Thyroid gland (tissue), 4 donors: ENCODE measurements around the gene POU2AF1. TPM values are rescaled to one million over a fixed set of nuclear protein-coding genes. Genes with fewer than 3 reads are reported as not detected.

Source experiments
- DNase-seq, 2 donors: peaks; one replicate each; pipeline ENCODE4 v3.0.0-alpha.2; 2019
- H3K27ac ChIP-seq, 3 donors: fragments of 200-600 bp; sonication (generic); 1 replicate in 2 of 3; 2 replicates in 1 of 3; pipeline ENCODE4 v1.5.1; 2016 to 2019; ENCODE audit warnings: mild to moderate bottlenecking in 1 of 3, moderate library complexity in 1 of 3
- H3K27me3 ChIP-seq: fragments of 200-600 bp; sonication (generic); one replicate; pipeline ENCODE4 v1.5.1; 2019
- H3K36me3 ChIP-seq, 2 donors: fragments of 200-600 bp; sonication (generic); one replicate each; pipeline ENCODE4 v1.5.1; 2016 to 2019
- H3K4me1 ChIP-seq, 2 donors: fragments of 200-600 bp; sonication (generic); one replicate each; pipeline ENCODE4 v1.5.1; 2017 to 2019
- H3K4me3 ChIP-seq, 3 donors: fragments of 200-600 bp; sonication (generic); replicated peaks in 1 of 3; 1 replicate in 2 of 3; 2 replicates in 1 of 3; pipeline ENCODE4 v1.5.1; 2016; ENCODE audit warnings: mild to moderate bottlenecking in 1 of 3
- H3K9me3 ChIP-seq: fragments of 200-600 bp; sonication (generic); one replicate; pipeline ENCODE4 v1.5.1; 2017
- POLR2A ChIP-seq, 2 donors: fragments of 450-650 bp; IDR thresholded peaks; one replicate each; pipeline ENCODE4 v1.6.1; 2017; ENCODE audit warnings: antibody characterized with exemption in 2 of 2, mild to moderate bottlenecking in 2 of 2, moderate library complexity in 1 of 2
- WGBS, 2 donors: methylation state at CpG; one replicate each; pipeline ENCODE4 v1.1.5; 2017; 5-methylcytosine and 5-hydroxymethylcytosine counted together
- intact Hi-C: fragments of 100-400 bp; cut with DNase I; formaldehyde crosslinking; loops from one replicate; pipeline ENCODE4 v1.15.1; 2023
- total RNA-seq, 4 donors: library from RNA; depleted of rRNA; stranded (reverse); fragments of >200 nt; gene quantifications; one replicate each; pipeline ENCODE4 v1.2.3, GENCODE V29; 2016
- TF ChIP-seq, protein P1 (sequence below), 6 experiments: fragments of 200-600 bp in 3 of 6; fragments of 450-650 bp in 3 of 6; sonication (generic) in 3 of 6; IDR thresholded peaks; one replicate each; pipeline ENCODE4 v1.5.1; 2016 to 2019; ENCODE audit warnings: antibody characterized with exemption in 6 of 6, mild to moderate bottlenecking in 2 of 6, inconsistent platforms in 1 of 6, moderate library complexity in 1 of 6

POU2AF1 gene
- total RNA-seq, 4 donors from 2014 or later = 0.54 TPM; not detected in 3

DNA sequence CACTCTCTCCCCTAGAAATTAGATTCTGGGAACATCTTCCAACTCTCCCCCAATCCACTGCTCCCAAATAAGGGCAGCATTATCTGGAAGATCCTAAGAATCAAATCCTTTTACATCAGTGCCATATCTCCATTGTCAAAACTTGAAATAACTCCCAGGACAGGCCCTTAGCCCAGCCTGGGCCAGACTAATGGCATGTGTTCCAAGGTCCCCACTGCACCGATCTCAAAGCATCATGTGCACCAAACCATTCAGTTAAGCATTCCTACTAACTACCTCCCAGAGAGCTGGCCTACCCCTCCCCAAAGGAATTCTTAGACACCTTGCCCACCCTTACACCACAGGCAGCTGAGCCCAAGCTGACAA, 44.2 kb upstream of the POU2AF1 start:
- intact Hi-C loops = loop anchor here (5.0 kb wide), 1 partner anchor 141 kb away; no protein-coding TSS in a partner anchor
- no peak for DNase-seq
- Histone ChIP-seq H3K27ac (no peak overlapping the region), H3K4me3 (no peak overlapping the region), H3K9me3 (no peaks in the 10 kb centered on the region), H3K36me3 (no peaks in the 10 kb centered on the region), H3K27me3 (no peaks in the 10 kb centered on the region), H3K4me1 (peaks cover 15 to 33% of the 10 kb centered on the region in 2 donors)
- WGBS, 2 donors = 38 to 73% methylated on average over 1 of the region's 1 CpG
- TF ChIP-seq POLR2A (IDR thresholded peaks at IDR 0.05) = no peak
- TF ChIP-seq, protein P1, sequence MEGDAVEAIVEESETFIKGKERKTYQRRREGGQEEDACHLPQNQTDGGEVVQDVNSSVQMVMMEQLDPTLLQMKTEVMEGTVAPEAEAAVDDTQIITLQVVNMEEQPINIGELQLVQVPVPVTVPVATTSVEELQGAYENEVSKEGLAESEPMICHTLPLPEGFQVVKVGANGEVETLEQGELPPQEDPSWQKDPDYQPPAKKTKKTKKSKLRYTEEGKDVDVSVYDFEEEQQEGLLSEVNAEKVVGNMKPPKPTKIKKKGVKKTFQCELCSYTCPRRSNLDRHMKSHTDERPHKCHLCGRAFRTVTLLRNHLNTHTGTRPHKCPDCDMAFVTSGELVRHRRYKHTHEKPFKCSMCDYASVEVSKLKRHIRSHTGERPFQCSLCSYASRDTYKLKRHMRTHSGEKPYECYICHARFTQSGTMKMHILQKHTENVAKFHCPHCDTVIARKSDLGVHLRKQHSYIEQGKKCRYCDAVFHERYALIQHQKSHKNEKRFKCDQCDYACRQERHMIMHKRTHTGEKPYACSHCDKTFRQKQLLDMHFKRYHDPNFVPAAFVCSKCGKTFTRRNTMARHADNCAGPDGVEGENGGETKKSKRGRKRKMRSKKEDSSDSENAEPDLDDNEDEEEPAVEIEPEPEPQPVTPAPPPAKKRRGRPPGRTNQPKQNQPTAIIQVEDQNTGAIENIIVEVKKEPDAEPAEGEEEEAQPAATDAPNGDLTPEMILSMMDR (IDR thresholded peaks at IDR 0.05) = no peak

DNA sequence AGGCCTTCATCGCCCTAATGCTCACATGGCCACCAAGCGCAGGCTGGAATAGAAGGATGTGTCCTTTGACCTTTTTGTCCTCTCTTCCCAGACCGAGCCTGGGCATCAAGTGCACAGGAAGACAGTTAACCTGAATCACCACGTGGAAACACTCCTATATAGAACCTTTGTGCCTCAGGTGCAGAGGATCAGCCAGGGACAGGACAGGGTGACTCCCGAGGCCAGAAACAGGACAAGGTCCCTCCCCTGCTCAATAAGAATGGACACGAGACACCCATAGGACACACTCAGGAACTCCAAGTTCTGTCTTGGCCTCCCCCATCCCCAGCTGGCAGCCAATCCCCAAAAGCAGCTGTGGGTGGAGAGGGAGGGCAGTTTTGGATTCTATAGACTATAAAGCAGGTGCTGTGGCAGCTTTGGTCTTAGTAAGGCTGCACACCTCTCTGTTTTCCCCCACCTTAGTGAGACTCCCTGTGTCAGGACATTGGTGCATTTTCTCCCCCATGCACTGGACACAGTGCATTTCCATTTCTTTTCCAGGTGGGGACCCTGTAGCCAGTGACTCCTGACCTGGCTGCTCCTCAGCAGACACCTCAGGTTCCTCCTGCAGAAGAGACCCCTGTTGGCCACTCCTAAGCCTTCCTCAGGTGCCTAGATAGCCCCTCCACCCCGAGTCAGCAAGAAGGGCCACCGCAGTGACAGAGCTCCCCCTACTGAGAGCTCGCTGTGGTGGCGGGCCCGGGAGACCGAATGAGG, 43.6 kb upstream of the POU2AF1 start:
- intact Hi-C loops = loop anchor here (5.0 kb wide), 1 partner anchor 140 kb away; no protein-coding TSS in a partner anchor
- Histone ChIP-seq H3K36me3 (no peaks in the 10 kb centered on the region), H3K27ac (no peak overlapping the region), H3K9me3 (no peaks in the 10 kb centered on the region), H3K27me3 (no peaks in the 10 kb centered on the region), H3K4me3 (no peak overlapping the region), H3K4me1 (peaks cover 19 to 36% of the 10 kb centered on the region in 2 donors)
- 48 to 53% methylated on average over 10 to 12 of the region's 12 CpGs for WGBS, 2 donors
- DNase-seq = peak; percentile 72 to 78
- TF ChIP-seq, protein P1 (IDR thresholded peaks at IDR 0.05) = peak; percentile 43 to 89 (median 82)
- no peak for TF ChIP-seq POLR2A (IDR thresholded peaks at IDR 0.05)

DNA sequence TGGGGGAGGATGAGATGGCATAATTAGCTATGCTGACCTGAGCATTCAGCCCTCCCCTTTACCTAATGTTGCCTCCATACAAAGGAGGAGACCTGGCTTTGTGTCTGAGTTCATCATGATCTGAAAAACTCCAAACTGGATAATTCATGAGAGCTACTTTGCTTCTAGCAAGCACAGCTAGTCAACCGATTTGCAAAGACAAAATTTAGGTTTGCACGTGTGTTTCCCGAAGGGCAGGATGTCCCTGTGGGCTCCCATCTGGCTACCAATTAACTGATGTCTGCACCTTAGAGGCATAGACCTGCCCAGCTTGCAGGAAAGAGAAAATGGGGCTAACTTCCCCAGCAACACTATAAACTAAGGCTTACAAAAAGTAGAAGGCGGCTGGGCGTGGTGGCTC, 42.2 kb upstream of the POU2AF1 start:
- no peaks in the 10 kb centered on the region for H3K27me3 ChIP-seq
- H3K4me3 ChIP-seq = no peak overlapping the region
- no peak overlapping the region for H3K27ac ChIP-seq
- H3K9me3 ChIP-seq = no peaks in the 10 kb centered on the region
- H3K36me3 ChIP-seq = no peaks in the 10 kb centered on the region
- H3K4me1 ChIP-seq = peaks cover 31 to 39% of the 10 kb centered on the region in 2 donors
- WGBS, 2 donors = 94 to 98% methylated on average over 5 of the region's 5 CpGs
- intact Hi-C loops = loop anchor here (5.0 kb wide), 1 partner anchor 139 kb away; no protein-coding TSS in a partner anchor
- TF ChIP-seq, protein P1 (IDR thresholded peaks at IDR 0.05) = no peak
- TF ChIP-seq POLR2A (IDR thresholded peaks at IDR 0.05) = no peak
- DNase-seq = no peak

DNA sequence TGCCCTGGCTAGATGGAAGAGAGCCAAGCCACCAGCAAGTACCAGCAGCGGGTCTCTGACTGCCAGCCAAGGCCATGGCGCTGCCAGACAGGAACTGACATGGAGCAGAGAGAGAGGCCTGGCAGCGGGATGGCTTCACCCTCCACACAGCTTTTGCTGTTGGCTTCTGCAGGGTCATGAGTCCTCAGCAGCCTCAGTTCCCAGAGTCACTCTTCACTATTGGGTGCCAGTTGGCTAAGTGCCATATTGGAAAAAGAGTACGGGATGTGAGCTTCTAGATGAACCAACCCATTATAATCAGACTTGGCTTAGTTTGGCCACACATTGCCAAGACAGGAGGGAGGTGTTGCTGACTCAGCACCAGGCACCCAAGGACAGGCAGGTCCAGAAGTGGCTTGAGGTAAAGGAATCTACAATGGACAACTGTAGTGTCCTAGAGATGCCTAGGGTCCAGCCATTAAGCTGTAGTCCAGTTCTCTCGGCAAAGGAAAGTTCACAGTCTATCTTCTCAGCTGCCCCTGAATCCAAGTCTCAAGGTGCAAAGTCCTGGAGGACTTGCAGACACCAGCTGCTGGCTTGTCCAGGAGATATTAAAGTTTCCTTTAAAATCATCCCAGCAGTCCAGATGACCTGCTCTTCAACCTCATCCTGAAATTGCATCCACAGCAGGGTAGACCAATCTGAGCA, 40.7 kb upstream of the POU2AF1 start:
- Histone ChIP-seq H3K9me3 (no peaks in the 10 kb centered on the region), H3K36me3 (no peaks in the 10 kb centered on the region), H3K4me3 (no peak overlapping the region), H3K4me1 (peaks cover 40 to 54% of the 10 kb centered on the region in 2 donors), H3K27ac (peak overlapping the region in 2 of 3 donors; percentile 91 to 96), H3K27me3 (no peaks in the 10 kb centered on the region)
- WGBS, 2 donors = 45 to 46% methylated on average over 4 of the region's 5 CpGs
- TF ChIP-seq, protein P1 (IDR thresholded peaks at IDR 0.05) = no peak
- TF ChIP-seq POLR2A (IDR thresholded peaks at IDR 0.05) = no peak
- intact Hi-C loops = loop anchor here (5.0 kb wide), 2 partner anchors 117 to 137 kb away; no protein-coding TSS in a partner anchor
- peak; percentile 62 to 68 for DNase-seq
